HG03565 (cell line): ENCODE results near the gene FAM227A.

Source experiments
- ATAC-seq: cut with Tn5 transposase; IDR thresholded peaks from one replicate; pipeline ENCODE4 v1.9.1; 2021; ENCODE audit warnings: mild to moderate bottlenecking, moderate library complexity; ENCODE audit not compliant: unreplicated experiment

FAM227A gene

GRCh38 chr22:38554281-38554680 is 101.9 kb downstream of the FAM227A start:
- no peak for ATAC-seq

DNA sequence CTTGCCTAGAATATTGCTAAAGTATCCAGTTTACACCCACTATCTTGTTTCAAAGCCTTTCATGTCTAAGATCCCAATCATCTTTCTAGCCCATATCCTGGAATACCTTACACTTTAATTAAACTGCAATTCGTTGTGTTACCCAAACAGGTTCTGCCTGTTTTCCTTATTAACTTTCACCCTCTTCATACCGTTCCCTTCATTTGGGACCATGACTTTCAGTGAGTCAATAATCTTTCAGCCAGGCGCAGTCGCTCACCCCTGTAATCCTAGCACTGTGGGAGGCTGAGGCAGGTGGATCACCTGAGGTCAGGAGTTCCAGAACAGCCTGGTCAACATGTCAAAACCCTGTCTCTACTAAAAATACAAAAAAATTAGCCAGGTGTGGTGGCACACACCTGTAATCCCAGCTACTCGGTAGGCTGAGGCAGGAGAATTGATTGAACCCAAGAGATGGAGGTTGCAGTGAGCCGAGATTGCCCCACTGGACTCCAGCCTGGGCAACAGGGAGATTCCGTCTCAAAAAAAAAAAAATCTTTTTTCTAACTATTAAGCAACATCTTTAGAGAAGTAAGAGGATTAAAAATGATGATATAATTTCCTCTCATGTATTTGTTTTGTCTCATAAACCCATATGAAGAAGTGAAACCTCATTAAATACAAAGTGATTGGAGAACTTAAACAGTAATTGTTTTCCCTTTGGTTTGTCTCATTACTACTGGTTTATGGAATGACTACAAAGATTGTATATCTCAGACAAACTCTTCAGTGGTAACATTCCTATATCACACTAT is 106.9 kb downstream of the FAM227A start:
- no peak for ATAC-seq

DNA sequence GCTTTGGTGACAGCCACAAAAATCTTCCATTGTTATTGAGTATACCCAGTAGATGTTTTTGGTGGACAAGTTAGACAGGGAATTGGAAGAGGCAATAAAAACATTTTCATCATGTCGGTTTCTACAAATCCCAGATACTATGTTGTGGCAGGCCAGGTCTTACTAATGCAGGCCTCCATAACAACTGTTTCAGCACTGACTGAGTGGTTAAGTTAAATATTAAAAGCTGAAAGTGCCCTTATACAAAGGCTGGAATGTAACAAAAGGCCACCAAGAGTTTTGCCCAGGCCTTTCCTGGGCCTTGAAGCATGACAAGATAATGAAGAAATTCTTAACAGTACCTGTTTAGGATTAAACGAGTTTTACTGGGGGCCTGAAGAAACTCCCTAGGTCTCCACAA is 115.5 kb downstream of the FAM227A start:
- no peak for ATAC-seq

GRCh38 chr22:38531251-38531938 is 124.8 kb downstream of the FAM227A start:
- ATAC-seq, result no peak
